ENCODE measurements around the gene NPC1.
"Not testable (repeated sequence)": the region's sequence is repeated elsewhere in the genome, so short reads cannot be mapped to it uniquely, and the experiment has no call there.

NPC1 gene

DNA sequence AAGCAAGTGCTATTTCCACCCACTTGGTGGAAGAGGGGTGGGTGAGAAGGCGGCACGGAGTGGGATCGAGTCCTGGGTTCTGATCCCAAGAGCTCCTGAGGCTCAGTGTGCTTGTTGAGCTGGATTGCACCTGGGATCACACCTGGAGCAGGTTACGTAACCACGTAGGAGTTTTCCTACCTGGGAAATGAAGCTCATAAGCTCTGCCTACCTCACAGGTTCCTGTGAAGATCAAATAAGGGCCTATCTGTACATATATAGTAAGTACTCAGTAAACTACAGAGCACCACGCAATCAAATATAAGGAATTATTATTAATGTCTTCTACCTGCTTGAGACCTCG lies 11.0 kb downstream of the NPC1 start:
- DNase-seq (ENCODE audit: low read depth in 3 of 3): no peak

GRCh38 chr18:23574611-23575308 lies 11.5 kb downstream of the NPC1 start:
- DNase-seq (ENCODE audit: low read depth in 3 of 3): no peak

DNA sequence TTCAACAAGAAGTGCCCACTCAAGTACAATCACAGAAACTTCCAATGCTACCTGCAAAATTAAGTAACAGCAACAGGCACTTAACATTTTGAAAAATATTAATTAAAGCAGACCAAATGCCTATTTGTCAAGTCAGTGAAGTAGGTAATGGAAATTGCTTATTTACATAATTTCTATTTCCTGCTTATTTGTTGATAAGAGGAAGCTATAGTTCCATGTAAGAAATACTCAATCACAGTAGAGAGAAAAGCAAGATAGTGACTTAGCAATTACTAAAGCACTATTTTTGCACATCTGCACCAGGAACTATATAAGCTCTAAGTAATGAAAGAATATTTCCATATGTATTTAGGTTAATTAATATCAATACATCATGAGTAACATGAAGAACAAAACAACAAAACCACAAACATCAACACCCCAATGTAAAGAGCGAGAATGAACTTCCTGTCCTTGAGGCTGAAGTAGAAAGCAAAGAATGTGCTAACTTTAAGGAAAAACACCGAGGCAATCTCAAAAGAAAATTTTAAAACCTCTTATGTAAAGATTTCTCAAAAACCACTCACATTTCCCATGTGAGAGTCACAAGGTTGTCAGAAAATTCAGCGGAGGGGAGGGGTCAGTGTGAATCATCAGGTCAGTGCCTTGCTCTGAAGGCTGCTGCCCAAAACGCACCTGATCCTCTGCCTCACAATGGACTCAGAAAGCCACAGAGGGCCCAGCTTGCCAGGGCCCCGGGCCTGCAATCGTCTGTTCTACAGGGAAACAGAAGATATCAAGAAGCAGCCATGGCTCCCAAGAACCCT lies 12.5 kb downstream of the NPC1 start:
- peak in 1 of 3 experiments; percentile 14 for DNase-seq (ENCODE audit: low read depth in 3 of 3)

- DNase-seq (ENCODE audit: low read depth in 3 of 3): no peak
Measured at GRCh38 chr18:23573020-23573419, 13.3 kb downstream of the NPC1 start.

DNA sequence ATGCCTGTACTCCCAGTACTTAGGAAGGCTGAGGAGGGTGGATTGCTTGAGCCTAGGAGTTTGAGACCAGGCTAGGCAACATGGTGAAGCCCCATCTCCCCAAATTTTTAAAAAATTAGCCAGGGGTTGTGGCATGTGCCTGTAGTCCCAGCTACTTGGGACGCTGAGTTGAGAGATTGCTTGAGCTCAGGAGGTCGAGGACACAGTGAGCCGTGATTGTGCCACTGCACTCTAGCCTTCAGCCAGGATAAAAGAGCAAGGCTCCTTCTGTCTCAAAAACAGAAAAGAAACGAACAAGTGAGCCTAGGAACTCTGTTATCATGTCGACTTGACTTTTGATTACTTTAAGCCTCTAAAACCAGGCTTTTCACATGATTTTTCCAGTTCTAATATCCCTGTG lies 13.7 kb downstream of the NPC1 start:
- no peak for DNase-seq (ENCODE audit: low read depth in 3 of 3)

- DNase-seq (ENCODE audit: low read depth in 3 of 3): no peak
Measured at GRCh38 chr18:23572012-23572411, 14.3 kb downstream of the NPC1 start.

- no peak for DNase-seq (ENCODE audit: low read depth in 3 of 3)
Measured at GRCh38 chr18:23570912-23571504, 15.3 kb downstream of the NPC1 start.

GRCh38 chr18:23569299-23570063 lies 16.8 kb downstream of the NPC1 start:
- DNase-seq (ENCODE audit: low read depth in 3 of 3): no peak

DNA sequence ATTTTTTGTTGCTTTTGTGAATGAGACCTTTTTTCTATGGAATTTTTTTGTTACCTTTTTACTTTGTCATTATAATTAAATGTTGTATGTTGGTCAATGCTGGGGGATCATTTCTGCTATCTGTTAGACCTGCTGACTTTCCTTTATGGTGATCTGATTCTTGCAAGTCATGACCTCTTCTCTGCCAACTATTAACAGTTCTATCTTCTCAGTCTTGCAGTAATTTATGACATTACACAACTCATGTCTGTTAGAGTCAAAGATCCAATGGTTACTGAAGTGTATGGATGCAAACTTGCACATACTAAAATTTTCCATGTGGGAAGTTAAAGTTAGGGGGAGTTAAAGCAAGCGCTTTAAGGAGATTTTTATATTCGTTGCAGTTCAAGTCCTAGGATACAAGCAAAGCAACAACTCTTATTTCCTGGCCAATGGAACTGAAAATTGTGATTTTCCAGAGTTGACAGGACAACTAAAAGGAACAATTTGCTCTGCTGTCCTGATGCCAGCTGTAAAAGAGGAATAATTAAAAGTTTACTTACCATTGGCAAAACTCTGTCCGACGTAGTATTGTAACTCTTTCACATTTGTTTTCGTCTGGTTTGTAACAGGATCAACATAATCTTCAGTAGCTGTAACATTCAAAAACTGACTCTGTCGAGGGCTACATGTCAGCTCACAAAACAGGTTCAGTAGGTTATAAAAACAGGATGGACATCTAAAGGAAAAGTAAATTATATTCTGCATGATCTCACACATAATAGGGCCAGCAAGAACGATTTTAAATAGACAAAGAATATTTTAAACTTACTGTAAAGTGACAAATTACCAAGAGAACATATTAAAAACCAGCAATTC lies 17.8 kb downstream of the NPC1 start:
- no peak for DNase-seq (ENCODE audit: low read depth in 3 of 3)

GRCh38 chr18:23567671-23568070 lies 18.6 kb downstream of the NPC1 start:
- no peak for DNase-seq (ENCODE audit: low read depth in 3 of 3)

GRCh38 chr18:23565916-23566547 lies 20.3 kb downstream of the NPC1 start:
- no peak for DNase-seq (ENCODE audit: low read depth in 3 of 3)

DNA sequence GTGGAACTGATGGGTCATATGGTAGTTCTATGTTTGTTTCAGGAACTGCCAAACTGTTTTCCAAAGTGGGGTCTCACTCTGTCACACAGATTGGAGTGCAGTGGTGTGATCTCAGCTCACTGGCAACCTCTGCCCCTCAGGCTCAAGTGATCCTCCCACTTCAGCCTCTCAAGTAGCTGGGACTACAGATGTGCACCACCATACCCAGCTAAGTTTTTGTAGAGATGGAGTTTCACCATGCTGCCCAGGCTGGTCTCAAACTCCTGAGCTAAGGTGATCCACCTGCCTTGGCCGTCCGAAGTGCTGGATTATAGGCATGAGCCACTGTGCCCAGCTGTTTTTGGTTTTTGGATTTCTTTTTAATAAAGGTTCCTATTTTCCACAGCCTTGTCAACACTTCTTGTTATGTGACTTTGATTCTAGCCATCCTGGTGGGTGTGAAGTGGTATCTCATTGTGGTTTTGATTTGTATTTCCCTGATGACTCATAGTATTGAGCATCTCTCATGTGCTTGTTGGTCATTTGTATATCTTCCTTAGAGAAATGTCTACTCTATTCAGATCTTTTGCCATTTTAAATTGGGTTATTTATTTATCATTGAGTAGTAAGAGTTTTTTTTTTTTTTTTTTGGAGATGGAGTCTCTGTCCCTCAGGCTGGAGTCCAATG lies 22.8 kb downstream of the NPC1 start:
- DNase-seq (ENCODE audit: low read depth in 3 of 3): no peak

DNA sequence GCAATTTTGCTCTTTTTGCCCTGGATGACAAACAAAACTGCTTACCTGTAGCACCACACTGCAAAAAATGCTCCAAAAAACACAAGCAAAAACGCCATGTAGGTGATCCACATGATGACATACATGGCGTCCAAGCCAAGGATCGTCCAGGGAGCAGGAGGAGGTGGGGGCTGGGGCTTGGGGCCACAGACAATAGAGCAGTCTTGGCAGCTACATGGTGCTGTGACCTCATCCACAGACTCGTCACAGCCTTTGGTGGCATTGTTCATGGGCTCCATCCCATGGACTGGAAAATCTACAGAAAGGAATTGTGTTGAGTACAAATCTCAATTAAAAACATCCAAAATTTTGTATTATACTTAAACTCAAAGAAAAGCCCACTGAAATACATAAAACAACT lies 26.1 kb downstream of the NPC1 start:
- DNase-seq (ENCODE audit: low read depth in 3 of 3): no peak

DNA sequence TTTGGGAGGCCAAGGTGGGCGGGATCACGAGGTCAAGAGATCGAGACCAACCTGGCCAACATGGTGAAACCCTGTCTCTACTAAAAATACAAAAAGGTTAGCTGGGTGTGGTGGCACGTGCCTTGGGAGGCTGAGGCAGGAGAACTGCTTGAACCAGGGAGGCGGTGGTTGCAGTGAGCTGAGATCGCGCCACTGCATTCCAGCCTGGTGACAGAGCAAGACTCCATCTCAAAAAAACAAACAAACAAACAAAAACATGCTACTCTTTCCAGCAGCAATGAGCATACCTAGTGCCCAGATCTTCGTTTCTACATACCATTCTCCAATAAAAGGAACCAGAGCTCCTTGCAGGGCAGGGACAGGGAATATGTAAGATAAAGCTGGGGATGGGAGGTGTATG lies 28.8 kb downstream of the NPC1 start:
- not testable (repeated sequence) for DNase-seq (ENCODE audit: low read depth in 3 of 3)

GRCh38 chr18:23556145-23556780 lies 30.0 kb downstream of the NPC1 start:
- DNase-seq (ENCODE audit: low read depth in 3 of 3): no peak

GRCh38 chr18:23553887-23554286 lies 32.4 kb downstream of the NPC1 start:
- DNase-seq (ENCODE audit: low read depth in 3 of 3): no peak

GRCh38 chr18:23552505-23552904 lies 33.8 kb downstream of the NPC1 start:
- DNase-seq (ENCODE audit: low read depth in 3 of 3): no peak

- DNase-seq (ENCODE audit: low read depth in 3 of 3): no peak
Measured at GRCh38 chr18:23551978-23552377, 34.3 kb downstream of the NPC1 start.

DNA sequence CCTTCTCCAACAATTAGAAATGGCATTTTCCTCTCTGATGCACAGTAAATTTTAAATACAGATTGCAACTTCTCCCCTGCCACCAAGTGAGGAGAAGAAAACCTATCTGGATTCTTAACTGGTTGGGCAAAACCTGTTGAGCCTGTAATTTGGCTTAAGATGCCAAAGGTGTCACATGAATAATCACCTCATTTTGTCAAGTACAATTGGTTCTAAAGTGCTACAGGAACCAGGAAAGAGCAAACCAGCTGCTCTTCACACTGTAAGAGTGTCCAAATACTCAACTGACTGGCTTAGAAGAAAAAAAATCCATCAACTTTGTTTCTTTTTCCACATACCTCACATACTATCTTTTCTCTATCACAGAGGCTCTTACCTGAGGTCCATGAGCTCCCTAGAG lies 35.4 kb downstream of the NPC1 start:
- no peak for DNase-seq (ENCODE audit: low read depth in 3 of 3)

- no peak for DNase-seq (ENCODE audit: low read depth in 3 of 3)
Measured at GRCh38 chr18:23548719-23549118, 37.6 kb downstream of the NPC1 start.

Measured in stimulated activated CD4-positive, alpha-beta T cell treated with anti-CD3 and anti-CD28 coated beads, TNF-alpha, amount 100 ng/mL, for 4 hours (primary cell).